AG20443 (cell line): Measurements from ENCODE around the gene UPF1.
A peak's percentile ranks its signal among the peaks of the same experiment; 100 is the strongest.

Source experiments
- DNase-seq: peaks from one replicate; pipeline ENCODE4 v3.0.0; 2012; ENCODE audit warnings: low spot score, mixed read lengths

The UPF1 gene

GRCh38 chr19:18875726-18876125 is 44.0 kb downstream of the UPF1 start:
- peak; percentile 65 for DNase-seq

- no peak for DNase-seq
Observed at GRCh38 chr19:18876865-18877264, 45.1 kb downstream of the UPF1 start.

GRCh38 chr19:18878058-18878797 is 46.5 kb downstream of the UPF1 start:
- DNase-seq: no peak

- no peak for DNase-seq
Observed at GRCh38 chr19:18878858-18879578, 47.3 kb downstream of the UPF1 start.

GRCh38 chr19:18879579-18880373 is 48.0 kb downstream of the UPF1 start:
- DNase-seq: peak; percentile 43

- DNase-seq: no peak
Observed at GRCh38 chr19:18881491-18881890, 49.7 kb downstream of the UPF1 start.

- no peak for DNase-seq
Observed at GRCh38 chr19:18883526-18884304, 52.0 kb downstream of the UPF1 start.

- DNase-seq: no peak
Observed at GRCh38 chr19:18886972-18887371, 55.2 kb downstream of the UPF1 start.

- no peak for DNase-seq
Observed at GRCh38 chr19:18889949-18890745, 58.4 kb downstream of the UPF1 start.

GRCh38 chr19:18893587-18894253 is 62.0 kb downstream of the UPF1 start:
- DNase-seq: no peak

- DNase-seq: peak; percentile 58
Observed at GRCh38 chr19:18894254-18895037, 62.7 kb downstream of the UPF1 start.

- peak; percentile 78 for DNase-seq
Observed at GRCh38 chr19:18895038-18895823, 63.5 kb downstream of the UPF1 start.

GRCh38 chr19:18895824-18896341 is 64.1 kb downstream of the UPF1 start, which contains the start of gene CERS1:
TSS of gene CERS1 (minus strand) at chr19:18896158. CDS start at chr19:18896072, 86 bp downstream.
- DNase-seq: peak; percentile 59

GRCh38 chr19:18896421-18896841 is 64.7 kb downstream of the UPF1 start:
- DNase-seq: peak; percentile 58

GRCh38 chr19:18897094-18898029 is 65.6 kb downstream of the UPF1 start:
- DNase-seq: no peak

GRCh38 chr19:18898081-18898606 is 66.4 kb downstream of the UPF1 start:
- DNase-seq: no peak
